ENCODE results near the gene NET1. TPM values are rescaled to one million over a fixed set of nuclear protein-coding genes. Genes with fewer than 3 reads are reported as not detected.

NET1 gene
- polyA plus RNA-seq, 3 donors = 1.2 to 1.7 (median 1.4) TPM

DNA sequence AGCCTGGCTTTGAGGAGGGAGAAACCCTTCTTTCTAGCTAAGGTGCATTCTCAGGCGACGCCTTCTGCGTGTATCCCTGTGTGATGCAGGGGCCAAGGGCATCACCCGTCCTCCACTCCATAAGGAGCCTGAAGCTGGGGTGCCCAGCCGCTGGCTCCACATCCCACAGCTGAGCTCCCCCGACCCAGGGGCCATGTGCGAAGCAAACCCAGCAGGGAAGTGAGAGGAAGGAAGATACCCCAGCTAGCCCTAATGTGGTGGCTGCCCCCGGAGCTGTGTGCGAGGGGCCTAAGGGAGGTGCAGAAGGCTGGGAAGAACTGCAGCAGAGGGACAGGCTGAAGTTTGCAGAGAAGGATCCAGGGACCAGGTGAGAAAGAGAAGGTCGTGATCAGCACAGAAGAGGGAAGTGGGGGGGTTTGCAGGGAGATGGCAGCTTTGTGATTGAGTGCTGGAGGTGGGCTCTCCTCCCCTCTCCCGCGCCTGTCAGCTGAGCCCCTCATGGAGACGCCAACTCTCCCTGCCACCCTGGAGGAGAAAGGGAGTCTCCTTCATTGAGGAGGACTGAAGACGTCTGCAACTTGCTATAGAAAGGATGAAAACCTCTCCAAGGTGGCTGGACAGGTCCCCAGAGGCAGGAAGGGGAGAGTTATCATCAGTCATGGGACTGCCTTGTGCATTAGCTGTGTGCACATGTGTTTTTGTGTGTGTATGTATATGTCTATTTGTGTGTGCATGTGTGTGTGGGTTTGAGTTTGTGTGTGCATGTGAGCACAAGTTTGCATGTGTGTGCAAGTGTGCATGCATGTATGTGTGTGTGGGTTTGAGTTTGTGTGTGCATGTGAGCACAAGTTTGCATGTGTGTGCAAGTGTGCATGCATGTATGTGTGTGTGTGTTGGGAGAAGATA, 90.5 kb downstream of the NET1 start:
- 85% methylated on average over 5 of the region's 14 CpGs for WGBS (ENCODE audit: insufficient coverage)
- no peaks in the 10 kb centered on the region for H3K27me3 ChIP-seq (ENCODE audit: control insufficient read depth in 2 of 2, insufficient read depth in 2 of 2, low read length in 2 of 2)
- peaks cover 3% of the 10 kb centered on the region in 3 donors for H3K27me3 Mint-ChIP-seq (ENCODE audit: low read depth in 3 of 3)
- H3K27ac ChIP-seq (ENCODE audit: low read depth in 1 of 2, low read length in 2 of 2) = no peak overlapping the region
- H3K9ac ChIP-seq (ENCODE audit: insufficient read depth, low read length, poor library complexity, severe bottlenecking) = no peak overlapping the region
- no peak overlapping the region for H3K4me3 ChIP-seq (replicated peaks in 1 of 3; ENCODE audit: low read depth in 2 of 3, low read length in 3 of 3)
- H3K36me3 ChIP-seq (replicated peaks in 1 of 2; ENCODE audit: control insufficient read depth in 1 of 2, insufficient read depth in 2 of 2, low read length in 2 of 2) = no peaks in the 10 kb centered on the region
- no peak overlapping the region for H3K27ac Mint-ChIP-seq
- no peaks in the 10 kb centered on the region for H3K9me3 ChIP-seq (replicated peaks in 1 of 2; ENCODE audit: control insufficient read depth in 1 of 2, insufficient read depth in 1 of 2, low read length in 2 of 2)
- no peak overlapping the region for H3K4me3 Mint-ChIP-seq
- no peak overlapping the region for H3K4me2 ChIP-seq (replicated peaks; ENCODE audit: extremely low read depth, low read length, poor library complexity, severe bottlenecking)
- H3K79me2 ChIP-seq (ENCODE audit: insufficient read depth, low read length) = no peaks in the 10 kb centered on the region
- H3K4me1 ChIP-seq (ENCODE audit: control insufficient read depth in 1 of 2, insufficient read depth in 2 of 2, low read length in 2 of 2) = no peaks in the 10 kb centered on the region
- TF ChIP-seq, protein P1, sequence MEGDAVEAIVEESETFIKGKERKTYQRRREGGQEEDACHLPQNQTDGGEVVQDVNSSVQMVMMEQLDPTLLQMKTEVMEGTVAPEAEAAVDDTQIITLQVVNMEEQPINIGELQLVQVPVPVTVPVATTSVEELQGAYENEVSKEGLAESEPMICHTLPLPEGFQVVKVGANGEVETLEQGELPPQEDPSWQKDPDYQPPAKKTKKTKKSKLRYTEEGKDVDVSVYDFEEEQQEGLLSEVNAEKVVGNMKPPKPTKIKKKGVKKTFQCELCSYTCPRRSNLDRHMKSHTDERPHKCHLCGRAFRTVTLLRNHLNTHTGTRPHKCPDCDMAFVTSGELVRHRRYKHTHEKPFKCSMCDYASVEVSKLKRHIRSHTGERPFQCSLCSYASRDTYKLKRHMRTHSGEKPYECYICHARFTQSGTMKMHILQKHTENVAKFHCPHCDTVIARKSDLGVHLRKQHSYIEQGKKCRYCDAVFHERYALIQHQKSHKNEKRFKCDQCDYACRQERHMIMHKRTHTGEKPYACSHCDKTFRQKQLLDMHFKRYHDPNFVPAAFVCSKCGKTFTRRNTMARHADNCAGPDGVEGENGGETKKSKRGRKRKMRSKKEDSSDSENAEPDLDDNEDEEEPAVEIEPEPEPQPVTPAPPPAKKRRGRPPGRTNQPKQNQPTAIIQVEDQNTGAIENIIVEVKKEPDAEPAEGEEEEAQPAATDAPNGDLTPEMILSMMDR (IDR thresholded peaks at IDR 0.05) = no peak
- no peaks in the 10 kb centered on the region for H3K9me3 Mint-ChIP-seq
- intact Hi-C loops (cut with micrococcal nuclease) = no loop called here
- H3K4me1 Mint-ChIP-seq = no peaks in the 10 kb centered on the region
- no peaks in the 10 kb centered on the region for H4K20me1 ChIP-seq (ENCODE audit: insufficient read depth, low read length)
- no peak for DNase-seq
- no peaks in the 10 kb centered on the region for H3K36me3 Mint-ChIP-seq
- no peak overlapping the region for H2AFZ ChIP-seq (ENCODE audit: insufficient read depth, low read depth, low read length, poor library complexity, severe bottlenecking)

DNA sequence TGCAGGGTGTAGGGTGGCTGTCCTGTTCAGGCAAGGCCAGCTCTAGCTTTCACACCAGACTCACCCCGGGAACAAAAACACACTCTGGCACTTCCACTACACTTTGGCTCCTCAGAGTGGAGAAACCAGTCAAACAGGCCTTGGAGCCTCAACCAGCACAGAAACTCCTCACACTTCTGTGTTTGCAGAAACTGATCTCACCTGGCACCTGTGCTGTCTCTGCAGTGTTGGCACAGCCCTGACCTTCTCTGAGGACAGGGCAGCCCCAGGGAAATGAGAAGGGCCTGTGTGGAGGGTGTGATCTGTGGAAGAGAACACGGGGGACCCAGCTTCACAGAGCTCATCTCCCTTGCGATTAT, 91.1 kb downstream of the NET1 start:
- TF ChIP-seq, protein P1 (IDR thresholded peaks at IDR 0.05) = no peak
- Histone ChIP-seq H3K27me3 (ENCODE audit: control insufficient read depth in 2 of 2, insufficient read depth in 2 of 2, low read length in 2 of 2) (no peaks in the 10 kb centered on the region), H3K9ac (ENCODE audit: insufficient read depth, low read length, poor library complexity, severe bottlenecking) (no peak overlapping the region), H3K79me2 (ENCODE audit: insufficient read depth, low read length) (no peaks in the 10 kb centered on the region), H3K36me3 (replicated peaks in 1 of 2; ENCODE audit: control insufficient read depth in 1 of 2, insufficient read depth in 2 of 2, low read length in 2 of 2) (no peaks in the 10 kb centered on the region), H4K20me1 (ENCODE audit: insufficient read depth, low read length) (no peaks in the 10 kb centered on the region), H3K9me3 (replicated peaks in 1 of 2; ENCODE audit: control insufficient read depth in 1 of 2, insufficient read depth in 1 of 2, low read length in 2 of 2) (no peaks in the 10 kb centered on the region), H3K4me3 (replicated peaks in 1 of 3; ENCODE audit: low read depth in 2 of 3, low read length in 3 of 3) (no peak overlapping the region), H3K4me2 (replicated peaks; ENCODE audit: extremely low read depth, low read length, poor library complexity, severe bottlenecking) (no peak overlapping the region), H3K4me1 (ENCODE audit: control insufficient read depth in 1 of 2, insufficient read depth in 2 of 2, low read length in 2 of 2) (no peaks in the 10 kb centered on the region), H2AFZ (ENCODE audit: insufficient read depth, low read depth, low read length, poor library complexity, severe bottlenecking) (no peak overlapping the region), H3K27ac (ENCODE audit: low read depth in 1 of 2, low read length in 2 of 2) (no peak overlapping the region)
- Mint-ChIP-seq H3K36me3 (no peaks in the 10 kb centered on the region), H3K4me3 (no peak overlapping the region), H3K27ac (no peak overlapping the region), H3K27me3 (ENCODE audit: low read depth in 3 of 3) (peaks cover 3% of the 10 kb centered on the region in 3 donors), H3K9me3 (no peaks in the 10 kb centered on the region), H3K4me1 (no peaks in the 10 kb centered on the region)
- DNase-seq = no peak
- no CpG with 5 or more reads among the region's 3 CpGs for WGBS (ENCODE audit: insufficient coverage)
- intact Hi-C loops (cut with micrococcal nuclease) = no loop called here

Measured in CD14-positive monocyte (primary cell).